Muscle layer of duodenum (tissue), 2 donors: Measurements from ENCODE around the gene TRA2A.
"Not testable (repeated sequence)": the region's sequence is repeated elsewhere in the genome, so short reads cannot be mapped to it uniquely, and the experiment has no call there.

Experiments
- H3K27ac ChIP-seq: one replicate; pipeline ENCODE4 v1.7.0; 2013; ENCODE audit warnings: mild to moderate bottlenecking, low read length
- H3K27me3 ChIP-seq: one replicate; pipeline ENCODE4 v1.7.0; 2013; ENCODE audit warnings: low read depth, mild to moderate bottlenecking, control low read depth, low read length
- H3K36me3 ChIP-seq, 2 donors: one replicate each; pipeline ENCODE4 v1.7.0; 2013; ENCODE audit warnings: low read length in 2 of 2, control low read depth in 1 of 2, mild to moderate bottlenecking in 1 of 2; ENCODE audit not compliant: insufficient read depth in 2 of 2, control insufficient read depth in 1 of 2
- H3K4me1 ChIP-seq, 2 donors: one replicate each; pipeline ENCODE4 v1.7.0; 2013; ENCODE audit warnings: low read length in 2 of 2, mild to moderate bottlenecking in 2 of 2, control low read depth in 1 of 2, moderate library complexity in 1 of 2; ENCODE audit not compliant: insufficient read depth in 2 of 2, control insufficient read depth in 1 of 2
- H3K4me3 ChIP-seq, 2 donors: one replicate each; pipeline ENCODE4 v1.7.0; 2013; ENCODE audit warnings: low read length in 2 of 2, low read depth in 1 of 2, mild to moderate bottlenecking in 1 of 2
- H3K9me3 ChIP-seq, 2 donors: one replicate each; pipeline ENCODE4 v1.7.0; 2013; ENCODE audit warnings: low read length in 2 of 2, control low read depth in 1 of 2, mild to moderate bottlenecking in 1 of 2; ENCODE audit not compliant: control insufficient read depth in 1 of 2
- donor health status: healthy.

The TRA2A gene

GRCh38 chr7:23491502-23491901, 40.3 kb downstream of the TRA2A start:
- H3K4me3 ChIP-seq = no peak overlapping the region
- H3K27ac ChIP-seq = no peak overlapping the region
- peaks cover 0 to 4% of the 10 kb centered on the region in 2 donors for H3K4me1 ChIP-seq
- H3K36me3 ChIP-seq = no peaks in the 10 kb centered on the region
- no peaks in the 10 kb centered on the region for H3K27me3 ChIP-seq
- H3K9me3 ChIP-seq = no peaks in the 10 kb centered on the region

DNA sequence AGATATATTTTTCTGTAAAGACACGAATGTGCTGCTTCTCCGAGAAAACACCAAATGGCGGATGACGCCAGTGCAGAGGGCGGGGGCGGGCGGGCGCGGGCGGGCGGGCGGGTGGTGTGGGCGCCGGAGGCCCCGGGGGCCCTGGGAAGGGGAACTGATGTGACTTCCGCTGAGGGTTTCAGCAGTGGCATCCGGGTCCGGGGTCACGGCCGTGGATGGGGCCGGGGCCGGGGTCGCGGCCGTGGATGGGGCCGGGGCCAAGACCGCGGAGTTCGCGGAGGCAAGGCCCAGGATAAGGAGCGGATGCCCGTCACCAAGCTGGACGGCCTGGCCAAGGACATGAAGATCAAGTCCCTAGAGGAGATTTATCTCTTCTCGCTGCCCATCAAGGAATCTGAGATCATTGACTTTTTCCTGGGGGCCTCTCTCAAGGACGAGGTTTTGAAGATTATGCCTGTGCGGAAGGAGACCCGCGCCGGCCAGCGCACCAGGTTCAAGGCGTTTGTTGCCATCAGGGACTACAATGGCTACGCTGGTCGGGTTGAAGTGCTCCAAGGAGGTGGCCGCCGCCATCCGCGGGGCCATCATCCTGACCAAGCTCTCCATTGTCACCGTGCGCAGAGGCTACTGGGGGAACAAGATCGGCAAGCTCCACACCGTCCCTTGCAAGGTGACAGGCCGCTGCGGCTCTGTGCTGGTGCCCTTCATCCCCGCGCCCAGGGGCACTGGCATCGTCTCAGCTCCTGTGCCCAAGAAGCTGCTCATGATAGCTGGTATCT, 41.2 kb downstream of the TRA2A start:
- Histone ChIP-seq H3K36me3 (no peaks in the 10 kb centered on the region), H3K27me3 (no peaks in the 10 kb centered on the region), H3K27ac (no peak overlapping the region), H3K4me1 (peaks cover 0 to 4% of the 10 kb centered on the region in 2 donors), H3K4me3 (peak overlapping the region; percentile 33 to 71), H3K9me3 (no peaks in the 10 kb centered on the region)

GRCh38 chr7:23488714-23489113, 43.1 kb downstream of the TRA2A start:
- not testable (repeated sequence) for H3K4me3 ChIP-seq, H3K36me3 ChIP-seq, H3K27ac ChIP-seq, H3K9me3 ChIP-seq, H3K27me3 ChIP-seq, H3K4me1 ChIP-seq

DNA sequence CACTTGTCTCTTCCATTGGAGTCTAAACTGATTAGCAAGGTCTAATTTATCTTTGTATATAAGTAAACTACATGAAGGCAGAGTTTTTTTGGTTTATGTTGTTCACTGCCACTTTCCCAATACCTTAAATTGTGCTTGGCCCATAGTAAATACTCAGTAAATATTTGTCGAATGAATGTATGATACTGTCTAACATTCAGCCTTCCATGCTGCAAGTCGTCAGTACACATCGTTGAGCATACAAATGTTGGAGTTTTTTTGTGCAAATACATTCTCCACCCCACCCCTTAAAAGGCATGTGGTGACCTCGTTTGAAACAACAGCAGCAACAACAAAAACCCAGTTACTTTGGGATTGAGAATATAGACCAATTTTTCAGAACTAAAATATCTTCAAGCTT, 44.1 kb downstream of the TRA2A start:
- no peaks in the 10 kb centered on the region for H3K9me3 ChIP-seq
- no peaks in the 10 kb centered on the region for H3K27me3 ChIP-seq
- H3K4me1 ChIP-seq = peaks cover 0 to 4% of the 10 kb centered on the region in 2 donors
- no peaks in the 10 kb centered on the region for H3K36me3 ChIP-seq
- H3K27ac ChIP-seq = no peak overlapping the region
- H3K4me3 ChIP-seq = no peak overlapping the region

GRCh38 chr7:23486002-23486773, 45.6 kb downstream of the TRA2A start:
- Histone ChIP-seq H3K4me3 (no peak overlapping the region), H3K27me3 (no peaks in the 10 kb centered on the region), H3K27ac (no peak overlapping the region), H3K9me3 (no peaks in the 10 kb centered on the region), H3K36me3 (no peaks in the 10 kb centered on the region), H3K4me1 (no peaks in the 10 kb centered on the region)

GRCh38 chr7:23482686-23483085, 49.1 kb downstream of the TRA2A start:
- H3K4me1 ChIP-seq = no peaks in the 10 kb centered on the region
- no peaks in the 10 kb centered on the region for H3K36me3 ChIP-seq
- H3K4me3 ChIP-seq = no peak overlapping the region
- no peaks in the 10 kb centered on the region for H3K27me3 ChIP-seq
- no peak overlapping the region for H3K27ac ChIP-seq
- no peaks in the 10 kb centered on the region for H3K9me3 ChIP-seq

- H3K4me1 ChIP-seq = peaks cover 0 to 14% of the 10 kb centered on the region in 2 donors
- H3K27me3 ChIP-seq = peaks cover 33% of the 10 kb centered on the region
- no peaks in the 10 kb centered on the region for H3K36me3 ChIP-seq
- H3K4me3 ChIP-seq = no peak overlapping the region
- H3K27ac ChIP-seq = no peak overlapping the region
- H3K9me3 ChIP-seq = peaks cover 0 to 5% of the 10 kb centered on the region in 2 donors
Measured at GRCh38 chr7:23477962-23478866, 53.6 kb downstream of the TRA2A start.

DNA sequence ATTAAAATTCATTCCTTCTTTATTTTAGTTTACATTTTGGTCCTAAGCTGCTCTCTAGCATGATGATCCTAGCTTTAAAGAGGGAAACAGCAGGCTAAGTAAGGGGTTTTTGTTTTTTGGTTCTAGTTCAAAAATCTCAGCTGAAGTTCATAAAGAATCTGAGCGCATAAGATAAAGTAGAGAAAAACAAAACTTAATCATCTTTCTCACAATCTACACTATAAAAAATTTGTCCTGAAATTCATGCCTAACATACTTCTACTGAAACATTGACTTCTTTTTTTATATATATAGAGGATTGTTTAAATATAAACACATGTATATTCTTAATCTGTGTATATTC, 54.7 kb downstream of the TRA2A start:
- Histone ChIP-seq H3K27me3 (peaks cover 44% of the 10 kb centered on the region), H3K4me1 (peaks cover 0 to 14% of the 10 kb centered on the region in 2 donors), H3K9me3 (peaks cover 0 to 5% of the 10 kb centered on the region in 2 donors), H3K27ac (no peak overlapping the region), H3K4me3 (no peak overlapping the region), H3K36me3 (no peaks in the 10 kb centered on the region)

- Histone ChIP-seq H3K9me3 (peaks cover 0 to 5% of the 10 kb centered on the region in 2 donors), H3K36me3 (no peaks in the 10 kb centered on the region), H3K4me3 (no peak overlapping the region), H3K4me1 (peaks cover 0 to 14% of the 10 kb centered on the region in 2 donors), H3K27me3 (peaks cover 50% of the 10 kb centered on the region), H3K27ac (no peak overlapping the region)
Measured at GRCh38 chr7:23476286-23477156, 55.3 kb downstream of the TRA2A start.

- peaks cover 57% of the 10 kb centered on the region for H3K27me3 ChIP-seq
- peaks cover 0 to 5% of the 10 kb centered on the region in 2 donors for H3K9me3 ChIP-seq
- no peak overlapping the region for H3K4me3 ChIP-seq
- H3K36me3 ChIP-seq = no peaks in the 10 kb centered on the region
- no peak overlapping the region for H3K27ac ChIP-seq
- peaks cover 1 to 23% of the 10 kb centered on the region in 2 donors for H3K4me1 ChIP-seq
Measured at GRCh38 chr7:23475576-23475839, 56.3 kb downstream of the TRA2A start.
